GM20000 (cell line): ENCODE measurements around the gene LBX2.
A peak's percentile ranks its signal among the peaks of the same experiment; 100 is the strongest.

ENCODE experiments used
- DNase-seq: peaks from one replicate; pipeline ENCODE4 v3.0.0; 2012; ENCODE audit warnings: low spot score
- CTCF ChIP-seq: IDR thresholded peaks from 2 replicates; pipeline ENCODE4 v1.5.1; 2012; ENCODE audit warnings: mild to moderate bottlenecking, control low read depth; ENCODE audit errors: extremely low read depth, missing control alignments

The LBX2 gene

GRCh38 chr2:74537140-74537539 lies 37.7 kb upstream of the LBX2 start:
- DNase-seq: no peak
- no peak for TF ChIP-seq CTCF

GRCh38 chr2:74536166-74536950 lies 37.0 kb upstream of the LBX2 start:
- no peak for TF ChIP-seq CTCF
- no peak for DNase-seq

GRCh38 chr2:74535440-74535965 lies 36.1 kb upstream of the LBX2 start:
- TF ChIP-seq CTCF: no peak
- DNase-seq: no peak

GRCh38 chr2:74534411-74534810 lies 35.0 kb upstream of the LBX2 start:
- DNase-seq: no peak
- no peak for TF ChIP-seq CTCF

- DNase-seq: no peak
- TF ChIP-seq CTCF: no peak
Measured at GRCh38 chr2:74533464-74533863, 34.1 kb upstream of the LBX2 start.

GRCh38 chr2:74532222-74532621 lies 32.8 kb upstream of the LBX2 start:
- peak; percentile 52 for DNase-seq
- TF ChIP-seq CTCF: peak; percentile 25

- no peak for DNase-seq
- no peak for TF ChIP-seq CTCF
Measured at GRCh38 chr2:74531666-74532065, 32.3 kb upstream of the LBX2 start.
